GM23338 (cell line): ENCODE results near the gene FEM1B.

Experiments used
- CREB1 ChIP-seq: fragments of 250-450 bp; sonication (Bioruptor Pico); IDR thresholded peaks from 2 replicates; pipeline ENCODE4 v1.5.0; 2020; ENCODE audit warnings: low read depth, mild to moderate bottlenecking, moderate library complexity
- EZH2 ChIP-seq: fragments of 200-600 bp; sonication (generic); IDR thresholded peaks from one replicate; pipeline ENCODE4 v1.8.0; 2017; ENCODE audit warnings: antibody characterized with exemption, mild to moderate bottlenecking, low read depth; ENCODE audit not compliant: unreplicated experiment
- EZH2phosphoT487 ChIP-seq: fragments of 200-600 bp; sonication (generic); IDR thresholded peaks from one replicate; pipeline ENCODE4 v1.8.1; 2018; ENCODE audit warnings: antibody characterized with exemption; ENCODE audit not compliant: unreplicated experiment
- POLR2AphosphoS5 ChIP-seq: IDR thresholded peaks from 2 replicates; pipeline ENCODE4 v1.6.1; 2016; ENCODE audit warnings: antibody characterized with exemption, low read depth
- TF ChIP-seq, protein P1 (sequence below), 2 experiments: fragments of 200-600 bp in 1 of 2; sonication (generic) in 1 of 2; conservative IDR thresholded peaks; 2 replicates each; pipeline versions ENCODE4 v1.5.1 to v1.6.1; 2016 to 2017; ENCODE audit warnings: antibody characterized with exemption in 2 of 2, low read depth in 2 of 2, mild to moderate bottlenecking in 2 of 2, moderate library complexity in 1 of 2
- TF ChIP-seq, protein P2 (sequence below): IDR thresholded peaks from one replicate; pipeline ENCODE4 v1.6.1; 2018; ENCODE audit warnings: antibody characterized with exemption; ENCODE audit not compliant: unreplicated experiment

DNA sequence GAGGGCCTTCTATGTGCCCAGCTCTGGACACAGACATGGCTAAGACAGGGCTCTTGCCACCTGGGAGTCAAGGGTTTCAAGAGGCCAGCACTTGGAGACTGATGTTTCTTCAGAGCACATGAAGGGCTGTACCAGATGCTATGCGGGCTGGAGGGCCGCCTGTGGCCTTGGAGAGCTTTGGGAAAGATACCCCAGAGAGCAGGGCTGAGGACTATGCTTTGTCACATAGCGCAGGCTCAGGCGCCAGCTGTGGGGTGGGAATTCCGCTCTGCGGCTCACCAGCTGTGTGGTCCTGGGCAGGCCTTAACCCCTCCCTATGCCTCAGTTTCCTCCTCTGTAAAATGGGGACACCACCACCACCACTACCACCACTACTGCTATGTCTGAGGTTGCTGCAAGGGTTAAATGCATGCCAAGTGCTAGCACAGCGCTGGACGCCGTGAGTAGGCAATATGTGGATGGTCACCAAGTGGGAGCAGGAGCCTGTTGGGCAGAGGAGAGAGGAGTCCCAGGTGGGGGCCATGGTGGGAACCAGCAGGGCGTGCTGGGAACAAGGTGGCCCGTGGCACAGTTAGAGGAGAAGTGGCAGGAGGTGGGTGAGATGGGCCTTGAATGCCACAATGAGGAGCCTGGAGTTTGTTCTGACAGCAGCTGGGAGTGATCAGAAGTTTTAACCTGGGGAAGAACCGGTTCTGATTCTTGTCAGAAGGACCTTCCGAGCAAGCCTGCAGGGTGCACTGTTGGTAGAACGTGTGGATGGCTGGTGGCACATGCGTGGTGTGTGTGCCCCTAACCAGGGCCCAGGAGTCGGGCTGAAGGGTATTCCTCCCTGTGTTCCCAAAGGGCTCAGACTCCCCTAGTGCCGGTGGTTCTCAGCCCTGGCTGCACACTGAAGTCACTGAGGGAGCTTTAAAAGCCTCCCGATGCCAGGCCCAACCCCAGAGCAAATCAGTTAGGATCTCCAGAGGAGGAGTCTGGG is 41.7 kb downstream of the FEM1B start:
- TF ChIP-seq, protein P1, sequence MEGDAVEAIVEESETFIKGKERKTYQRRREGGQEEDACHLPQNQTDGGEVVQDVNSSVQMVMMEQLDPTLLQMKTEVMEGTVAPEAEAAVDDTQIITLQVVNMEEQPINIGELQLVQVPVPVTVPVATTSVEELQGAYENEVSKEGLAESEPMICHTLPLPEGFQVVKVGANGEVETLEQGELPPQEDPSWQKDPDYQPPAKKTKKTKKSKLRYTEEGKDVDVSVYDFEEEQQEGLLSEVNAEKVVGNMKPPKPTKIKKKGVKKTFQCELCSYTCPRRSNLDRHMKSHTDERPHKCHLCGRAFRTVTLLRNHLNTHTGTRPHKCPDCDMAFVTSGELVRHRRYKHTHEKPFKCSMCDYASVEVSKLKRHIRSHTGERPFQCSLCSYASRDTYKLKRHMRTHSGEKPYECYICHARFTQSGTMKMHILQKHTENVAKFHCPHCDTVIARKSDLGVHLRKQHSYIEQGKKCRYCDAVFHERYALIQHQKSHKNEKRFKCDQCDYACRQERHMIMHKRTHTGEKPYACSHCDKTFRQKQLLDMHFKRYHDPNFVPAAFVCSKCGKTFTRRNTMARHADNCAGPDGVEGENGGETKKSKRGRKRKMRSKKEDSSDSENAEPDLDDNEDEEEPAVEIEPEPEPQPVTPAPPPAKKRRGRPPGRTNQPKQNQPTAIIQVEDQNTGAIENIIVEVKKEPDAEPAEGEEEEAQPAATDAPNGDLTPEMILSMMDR (conservative IDR thresholded peaks at IDR 0.05; ENCODE audit: low read depth in 2 of 2): no peak
- TF ChIP-seq CREB1 (CRISPR knock-in tag) (no peak), POLR2AphosphoS5 (no peak), EZH2phosphoT487 (no peak), EZH2 (no peak)
- TF ChIP-seq, protein P2, sequence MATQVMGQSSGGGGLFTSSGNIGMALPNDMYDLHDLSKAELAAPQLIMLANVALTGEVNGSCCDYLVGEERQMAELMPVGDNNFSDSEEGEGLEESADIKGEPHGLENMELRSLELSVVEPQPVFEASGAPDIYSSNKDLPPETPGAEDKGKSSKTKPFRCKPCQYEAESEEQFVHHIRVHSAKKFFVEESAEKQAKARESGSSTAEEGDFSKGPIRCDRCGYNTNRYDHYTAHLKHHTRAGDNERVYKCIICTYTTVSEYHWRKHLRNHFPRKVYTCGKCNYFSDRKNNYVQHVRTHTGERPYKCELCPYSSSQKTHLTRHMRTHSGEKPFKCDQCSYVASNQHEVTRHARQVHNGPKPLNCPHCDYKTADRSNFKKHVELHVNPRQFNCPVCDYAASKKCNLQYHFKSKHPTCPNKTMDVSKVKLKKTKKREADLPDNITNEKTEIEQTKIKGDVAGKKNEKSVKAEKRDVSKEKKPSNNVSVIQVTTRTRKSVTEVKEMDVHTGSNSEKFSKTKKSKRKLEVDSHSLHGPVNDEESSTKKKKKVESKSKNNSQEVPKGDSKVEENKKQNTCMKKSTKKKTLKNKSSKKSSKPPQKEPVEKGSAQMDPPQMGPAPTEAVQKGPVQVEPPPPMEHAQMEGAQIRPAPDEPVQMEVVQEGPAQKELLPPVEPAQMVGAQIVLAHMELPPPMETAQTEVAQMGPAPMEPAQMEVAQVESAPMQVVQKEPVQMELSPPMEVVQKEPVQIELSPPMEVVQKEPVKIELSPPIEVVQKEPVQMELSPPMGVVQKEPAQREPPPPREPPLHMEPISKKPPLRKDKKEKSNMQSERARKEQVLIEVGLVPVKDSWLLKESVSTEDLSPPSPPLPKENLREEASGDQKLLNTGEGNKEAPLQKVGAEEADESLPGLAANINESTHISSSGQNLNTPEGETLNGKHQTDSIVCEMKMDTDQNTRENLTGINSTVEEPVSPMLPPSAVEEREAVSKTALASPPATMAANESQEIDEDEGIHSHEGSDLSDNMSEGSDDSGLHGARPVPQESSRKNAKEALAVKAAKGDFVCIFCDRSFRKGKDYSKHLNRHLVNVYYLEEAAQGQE: no peak
